ENCODE results near the gene FHIT.

DNA sequence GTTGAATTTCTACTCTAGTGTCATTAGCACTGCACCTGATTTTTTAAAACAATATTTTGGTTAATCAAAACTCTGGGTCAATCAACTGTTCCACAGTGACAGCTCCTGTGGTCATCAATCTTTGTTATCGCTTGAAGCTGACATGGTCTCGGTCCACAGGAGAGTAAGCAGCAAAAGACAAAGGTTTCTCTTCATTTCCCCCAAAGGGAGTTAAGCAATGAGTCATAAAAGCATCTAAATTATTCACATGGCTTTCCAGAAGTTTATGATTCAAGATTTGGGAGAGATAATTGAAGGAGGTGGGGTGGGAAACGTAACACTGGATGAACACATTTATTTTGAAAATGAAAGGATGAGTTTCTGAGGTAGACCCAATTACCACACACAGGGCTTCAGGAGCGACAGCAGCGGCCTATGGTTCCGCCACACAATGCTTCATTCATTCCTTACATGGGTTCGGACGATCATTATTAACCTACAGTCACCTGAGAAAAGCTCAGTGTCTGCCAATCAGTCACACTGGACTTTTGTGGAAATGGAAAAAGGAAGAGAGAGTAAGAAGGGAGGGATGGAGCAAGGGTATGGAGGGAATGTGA, 505.1 kb downstream of the FHIT start:
- TF ChIP-seq POLR2AphosphoS5 (IDR thresholded peaks at IDR 0.05; ENCODE audit: low read depth, low read length) (no peak), TAF1 (IDR thresholded peaks at IDR 0.05; ENCODE audit: borderline replicate concordance, insufficient read depth, low read length) (no peak)
- TF ChIP-seq, protein P1, sequence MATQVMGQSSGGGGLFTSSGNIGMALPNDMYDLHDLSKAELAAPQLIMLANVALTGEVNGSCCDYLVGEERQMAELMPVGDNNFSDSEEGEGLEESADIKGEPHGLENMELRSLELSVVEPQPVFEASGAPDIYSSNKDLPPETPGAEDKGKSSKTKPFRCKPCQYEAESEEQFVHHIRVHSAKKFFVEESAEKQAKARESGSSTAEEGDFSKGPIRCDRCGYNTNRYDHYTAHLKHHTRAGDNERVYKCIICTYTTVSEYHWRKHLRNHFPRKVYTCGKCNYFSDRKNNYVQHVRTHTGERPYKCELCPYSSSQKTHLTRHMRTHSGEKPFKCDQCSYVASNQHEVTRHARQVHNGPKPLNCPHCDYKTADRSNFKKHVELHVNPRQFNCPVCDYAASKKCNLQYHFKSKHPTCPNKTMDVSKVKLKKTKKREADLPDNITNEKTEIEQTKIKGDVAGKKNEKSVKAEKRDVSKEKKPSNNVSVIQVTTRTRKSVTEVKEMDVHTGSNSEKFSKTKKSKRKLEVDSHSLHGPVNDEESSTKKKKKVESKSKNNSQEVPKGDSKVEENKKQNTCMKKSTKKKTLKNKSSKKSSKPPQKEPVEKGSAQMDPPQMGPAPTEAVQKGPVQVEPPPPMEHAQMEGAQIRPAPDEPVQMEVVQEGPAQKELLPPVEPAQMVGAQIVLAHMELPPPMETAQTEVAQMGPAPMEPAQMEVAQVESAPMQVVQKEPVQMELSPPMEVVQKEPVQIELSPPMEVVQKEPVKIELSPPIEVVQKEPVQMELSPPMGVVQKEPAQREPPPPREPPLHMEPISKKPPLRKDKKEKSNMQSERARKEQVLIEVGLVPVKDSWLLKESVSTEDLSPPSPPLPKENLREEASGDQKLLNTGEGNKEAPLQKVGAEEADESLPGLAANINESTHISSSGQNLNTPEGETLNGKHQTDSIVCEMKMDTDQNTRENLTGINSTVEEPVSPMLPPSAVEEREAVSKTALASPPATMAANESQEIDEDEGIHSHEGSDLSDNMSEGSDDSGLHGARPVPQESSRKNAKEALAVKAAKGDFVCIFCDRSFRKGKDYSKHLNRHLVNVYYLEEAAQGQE (IDR thresholded peaks at IDR 0.05; ENCODE audit: insufficient read depth in 1 of 2, low read depth in 2 of 2, low read length in 2 of 2) = no peak
